PC-3 (cell line): ENCODE data around the gene CCDC71. TPM values are rescaled to one million over a fixed set of nuclear protein-coding genes. Genes with fewer than 3 reads are reported as not detected.

Experiments used
- ATAC-seq: fragments of 200-7000 bp; cut with Tn5 transposase; 2 replicates; pipeline ENCODE4 v1.9.1; 2020; ENCODE audit warnings: mild to moderate bottlenecking, moderate library complexity
- BruUV-seq: library from RNA; stranded (reverse); fragments of 400-500 nt; replicated peaks from 2 replicates; lab custom pipeline; 2021; lab: Mats Ljungman, UMichigan
- CTCF ChIA-PET: fragments of 300-600 bp; sonication (Branson Sonifier 250); formaldehyde crosslinking; loops from one replicate; lab custom pipeline; 2022; ENCODE audit warnings: antibody characterized with exemption; lab: Charles Lee
- POLR2A ChIA-PET: fragments of 300-600 bp; sonication (Branson Sonifier 250); formaldehyde crosslinking; loops from one replicate; lab custom pipeline; 2022; ENCODE audit warnings: antibody characterized with exemption; ENCODE audit not compliant: unreplicated experiment; lab: Charles Lee
- DNase-seq: peaks from one replicate; pipeline ENCODE4 v3.0.0-alpha.2; 2015
- H2AFZ ChIP-seq: fragments of 300-600 bp; sonication (generic); 2 replicates; pipeline ENCODE4 v1.6.0; 2016; ENCODE audit warnings: antibody characterized with exemption, low read length
- H3F3A ChIP-seq: fragments of 300-600 bp; sonication (generic); one replicate; pipeline ENCODE4 v1.6.0; 2017; ENCODE audit warnings: antibody characterized with exemption, low read length, control low read depth, mild to moderate bottlenecking; ENCODE audit not compliant: unreplicated experiment
- H3K27ac ChIP-seq: fragments of 300-600 bp; sonication (generic); 2 replicates; pipeline ENCODE4 v1.5.1; 2016; ENCODE audit warnings: mild to moderate bottlenecking, low read length
- H3K27me3 ChIP-seq: fragments of 300-600 bp; sonication (generic); 2 replicates; pipeline ENCODE4 v1.6.1; 2016; ENCODE audit warnings: low read length, mixed read lengths
- H3K36me3 ChIP-seq: fragments of 300-600 bp; sonication (generic); 2 replicates; pipeline ENCODE4 v1.6.1; 2016; ENCODE audit warnings: low read depth, mixed run types, low read length, mixed read lengths
- H3K4me1 ChIP-seq: fragments of 300-600 bp; sonication (generic); 2 replicates; pipeline ENCODE4 v1.5.1; 2016; ENCODE audit warnings: low read length; ENCODE audit not compliant: insufficient read depth
- H3K4me2 ChIP-seq: fragments of 300-600 bp; sonication (generic); 2 replicates; pipeline ENCODE4 v1.6.0; 2016; ENCODE audit warnings: low read length
- H3K4me3 ChIP-seq: fragments of 300-600 bp; sonication (generic); 2 replicates; pipeline ENCODE4 v1.5.1; 2016; ENCODE audit warnings: mild to moderate bottlenecking, low read length, mixed read lengths
- H3K79me2 ChIP-seq: fragments of 300-600 bp; sonication (generic); 2 replicates; pipeline ENCODE4 v1.6.1; 2017; ENCODE audit warnings: low read length, mixed read lengths
- H3K9ac ChIP-seq: fragments of 300-600 bp; sonication (generic); 2 replicates; pipeline ENCODE4 v1.6.0; 2016; ENCODE audit warnings: mild to moderate bottlenecking, low read length
- H3K9me2 ChIP-seq: fragments of 300-600 bp; sonication (generic); replicated peaks from 2 replicates; pipeline ENCODE4 v1.6.1; 2016; ENCODE audit warnings: mixed run types, low read length, mixed read lengths
- H3K9me3 ChIP-seq: fragments of 300-600 bp; sonication (generic); 2 replicates; pipeline ENCODE4 v1.6.1; 2016; ENCODE audit warnings: low read length, mixed read lengths
- H4K20me1 ChIP-seq: fragments of 300-600 bp; sonication (generic); 2 replicates; pipeline ENCODE4 v1.6.1; 2016; ENCODE audit warnings: low read length, mixed read lengths
- CTCF ChIP-seq: fragments of 300-600 bp; sonication (generic); conservative IDR thresholded peaks from 2 replicates; pipeline ENCODE4 v1.5.1; 2017; ENCODE audit warnings: antibody characterized with exemption, low read depth, mild to moderate bottlenecking, low read length
- EZH2 ChIP-seq: fragments of 300-600 bp; sonication (generic); IDR thresholded peaks from one replicate; pipeline ENCODE4 v1.6.1; 2017; ENCODE audit warnings: antibody characterized with exemption, mild to moderate bottlenecking, low read length; ENCODE audit not compliant: unreplicated experiment
- EZH2phosphoT487 ChIP-seq: fragments of 300-600 bp; sonication (generic); IDR thresholded peaks from 2 replicates; pipeline ENCODE4 v1.6.1; 2018; ENCODE audit warnings: mild to moderate bottlenecking, antibody characterized with exemption, low read length, borderline replicate concordance
- intact Hi-C: fragments of 100-400 bp; cut with micrococcal nuclease; formaldehyde crosslinking; loops from 2 replicates; pipeline ENCODE4 v1.9.0; 2023
- total RNA-seq: library from RNA; depleted of rRNA; stranded (reverse); fragments of >200 nt; gene quantifications from 2 replicates; pipeline ENCODE4 v1.2.3, GENCODE V29; 2014

The CCDC71 gene
- total RNA-seq, 1 experiment from 2014 or later = 19.4 TPM

GRCh38 chr3:49133226-49133951 is 32.7 kb downstream of the CCDC71 start:
- Histone ChIP-seq H3K79me2 (peaks cover 25% of the 10 kb centered on the region), H3K27me3 (no peaks in the 10 kb centered on the region), H3F3A (no peaks in the 10 kb centered on the region), H4K20me1 (no peaks in the 10 kb centered on the region), H3K4me1 (peaks cover 12% of the 10 kb centered on the region), H2AFZ (peak overlapping the region; percentile 94), H3K9ac (peak overlapping the region; percentile 89), H3K4me3 (peak overlapping the region; percentile 91), H3K36me3 (peaks cover under 1% of the 10 kb centered on the region; the same call in 1 of the 2 replicates), H3K27ac (peak overlapping the region; percentile 93), H3K9me2 (no peaks in the 10 kb centered on the region), H3K9me3 (no peaks in the 10 kb centered on the region), H3K4me2 (peak overlapping the region; percentile 99)
- ATAC-seq (peak; percentile 76), DNase-seq (peak; percentile 90)
- intact Hi-C loops = loop anchor here (1.0 to 5.0 kb wide), 3 partner anchors 38 to 279 kb away; partner anchors contain the start of genes KLHDC8B, QRICH1, RHOA and TCTA
- ChIA-PET CTCF (interaction anchor here (0.5 to 0.6 kb wide), 3 partner anchors 205 to 406 kb away, joined by 3 to 6 read pairs (median 3); no protein-coding TSS in a partner anchor), POLR2A (interaction anchor here (0.5 kb wide), 1 partner anchor 39 kb away, joined by 3 read pairs; no protein-coding TSS in a partner anchor)
- TF ChIP-seq CTCF (no peak), EZH2 (no peak), EZH2phosphoT487 (no peak)
- no TSS peak for BruUV-seq

GRCh38 chr3:49132437-49133225 is 33.5 kb downstream of the CCDC71 start, which contains the start of gene LAMB2:
LAMB2 (minus strand) TSS chr3:49133050; CDS start chr3:49132867, 183 bp downstream.
- ChIA-PET POLR2A (interaction anchor here (0.5 to 0.9 kb wide), 5 partner anchors 12 to 214 kb away, joined by 3 to 4 read pairs (median 3); partner anchors contain the start of genes ARIH2 and WDR6), CTCF (interaction anchor here (0.6 to 0.9 kb wide), 3 partner anchors 39 to 407 kb away, joined by 3 to 4 read pairs (median 3); partner anchors contain the start of gene QRICH1)
- Histone ChIP-seq H3K9me3 (no peaks in the 10 kb centered on the region), H3K9ac (peak within 1 kb of the TSS; percentile 89), H3K4me2 (peak within 1 kb of the TSS; percentile 99), H4K20me1 (no peaks in the 10 kb centered on the region), H3K36me3 (peaks cover 5% of the 10 kb centered on the region; the same call in 1 of the 2 replicates), H3K27me3 (no peaks in the 10 kb centered on the region), H3K9me2 (no peaks in the 10 kb centered on the region), H3K27ac (peak within 1 kb of the TSS; percentile 93), H3F3A (no peaks in the 10 kb centered on the region), H3K4me3 (peak within 1 kb of the TSS; percentile 91), H2AFZ (peak within 1 kb of the TSS; percentile 94), H3K79me2 (peaks cover 25% of the 10 kb centered on the region), H3K4me1 (peaks cover 12% of the 10 kb centered on the region)
- peak; percentile 82 for DNase-seq
- TF ChIP-seq EZH2phosphoT487 (no peak), CTCF (no peak; the same call in 1 of the 2 replicates), EZH2 (no peak)
- ATAC-seq = peak; percentile 66
- BruUV-seq = TSS peak; percentile 86
- intact Hi-C loops = loop anchor here (1.0 to 5.0 kb wide), 3 partner anchors 38 to 280 kb away; partner anchors contain the start of genes KLHDC8B, QRICH1, RHOA and TCTA
